Activated CD4-positive, alpha-beta T cell treated with anti-CD3 and anti-CD28 coated beads, Interleukin-10, Interleukin-2, amounts not matched to agents 100 ng/mL and 50 ng/mL, durations not matched to agents 16 hours and 8 hours (primary cell): ENCODE measurements around the gene WDFY1.
"Not testable (repeated sequence)": the region's sequence is repeated elsewhere in the genome, so short reads cannot be mapped to it uniquely, and the experiment has no call there.

Experiments used
- DNase-seq: peaks from one replicate; pipeline ENCODE4 v3.0.0-alpha.2; 2020

Gene WDFY1

DNA sequence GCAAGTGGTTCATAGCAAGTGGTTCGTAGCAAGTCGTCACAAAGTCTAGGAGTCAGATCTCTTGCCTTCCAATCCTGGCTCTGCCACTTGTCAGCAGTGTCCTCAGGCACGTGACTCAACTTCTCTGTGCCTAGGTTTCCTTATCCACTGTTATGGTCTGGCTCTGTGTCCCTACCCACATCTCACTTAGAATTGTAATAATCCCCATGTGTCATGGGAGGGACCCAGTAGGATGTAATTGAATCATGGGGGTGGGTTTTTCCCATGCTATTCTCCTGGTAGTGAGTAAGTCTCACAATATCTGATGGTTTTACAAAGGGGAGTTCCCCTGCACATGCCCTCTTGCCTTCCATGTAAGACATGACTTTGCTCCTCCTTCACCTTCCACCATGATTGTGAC is 55.9 kb downstream of the WDFY1 start:
- DNase-seq: no peak

DNA sequence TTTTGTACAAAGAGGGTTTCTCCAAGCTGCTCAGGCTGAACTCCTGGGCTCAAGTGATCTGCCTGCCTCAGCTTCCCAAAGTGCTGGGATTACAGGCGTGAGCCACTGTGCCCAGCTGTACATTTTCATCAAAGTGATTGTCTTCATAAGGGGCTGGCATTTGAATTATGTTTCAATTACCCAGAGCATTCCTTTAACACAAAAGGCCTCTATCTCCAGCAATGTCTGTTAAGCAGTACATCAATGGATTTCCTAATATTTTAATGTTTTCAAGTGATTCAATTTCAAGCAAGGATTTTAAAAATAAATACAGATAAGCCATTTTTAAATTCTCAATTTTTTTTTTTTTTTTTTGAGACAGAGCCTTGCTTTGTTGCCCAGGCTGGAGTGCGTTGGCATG is 56.9 kb downstream of the WDFY1 start:
- no peak for DNase-seq

DNA sequence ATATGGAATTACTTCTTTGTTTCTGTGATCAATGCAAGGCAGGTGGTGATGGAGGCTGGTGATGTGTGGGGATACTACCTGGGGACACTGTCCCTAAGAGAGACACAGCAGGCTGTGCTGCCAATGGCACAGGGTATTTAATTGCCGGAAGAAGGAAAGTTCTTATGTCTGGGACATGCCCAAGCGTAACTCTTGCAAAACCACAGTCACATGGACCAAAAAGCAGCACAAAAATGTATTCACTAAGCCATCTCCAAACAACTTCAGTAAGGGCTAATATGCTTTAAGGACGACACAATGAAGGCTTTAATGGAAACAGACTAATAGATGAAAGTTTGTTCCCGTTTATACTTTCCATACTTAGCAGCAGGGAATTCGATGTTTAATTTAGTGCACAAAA is 58.0 kb downstream of the WDFY1 start:
- DNase-seq: no peak

DNA sequence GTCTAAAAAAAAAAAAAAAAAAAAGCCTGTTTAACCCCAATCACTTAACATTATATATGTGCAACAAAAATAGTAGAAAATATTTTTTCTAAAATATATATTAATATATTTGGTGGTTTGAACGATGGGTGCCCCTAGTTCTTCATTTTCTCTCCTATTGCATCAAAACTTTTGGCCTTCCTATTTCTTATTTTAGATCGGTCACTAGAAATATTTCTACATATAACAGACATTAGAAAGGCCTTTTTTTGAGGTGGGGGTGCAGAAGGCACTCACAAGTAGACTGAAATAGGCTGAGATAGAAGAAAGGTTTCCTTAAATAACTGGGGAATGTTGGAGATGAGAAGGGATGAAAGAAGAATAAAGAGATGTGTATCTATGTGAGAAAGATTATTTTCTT is 58.4 kb downstream of the WDFY1 start:
- no peak for DNase-seq

DNA sequence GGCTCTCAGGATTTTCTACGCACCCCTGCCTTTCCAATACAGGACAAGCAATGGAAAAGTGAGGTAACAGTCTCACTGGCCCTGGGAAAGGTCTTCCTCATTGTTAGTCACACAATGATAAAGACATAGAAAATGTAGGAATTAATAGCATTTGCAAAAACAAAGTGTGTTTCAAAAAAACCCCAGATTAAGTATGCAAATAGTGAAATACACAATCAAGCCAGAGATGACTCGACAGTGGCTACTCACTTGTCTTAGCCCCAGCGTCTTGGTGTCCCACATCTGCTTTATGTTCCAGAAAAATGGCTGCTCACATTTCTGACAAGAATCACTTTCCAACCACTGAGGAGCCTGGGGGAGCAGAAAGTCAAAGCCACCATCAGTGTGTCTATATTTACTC is 60.7 kb downstream of the WDFY1 start:
- peak; percentile 53 for DNase-seq

DNA sequence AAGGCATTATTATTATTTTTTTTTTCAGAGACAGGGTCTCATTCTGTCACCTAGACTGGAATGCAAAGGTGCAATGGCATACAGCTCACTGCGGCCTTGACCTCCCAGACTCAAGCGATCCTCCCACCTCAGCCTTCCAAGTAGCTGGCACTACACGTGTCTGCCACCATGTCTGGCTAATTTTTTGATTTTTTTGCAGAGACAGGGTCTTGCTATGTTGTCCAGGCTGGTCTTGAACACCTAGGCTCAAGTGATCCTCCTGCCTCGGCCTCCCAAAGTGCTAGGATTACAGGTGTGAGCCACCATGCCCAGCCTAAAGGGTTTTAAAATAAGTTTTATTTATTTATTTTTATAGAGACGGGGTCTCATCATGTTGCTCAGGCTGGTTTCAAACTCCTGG is 62.4 kb downstream of the WDFY1 start:
- DNase-seq: no peak

DNA sequence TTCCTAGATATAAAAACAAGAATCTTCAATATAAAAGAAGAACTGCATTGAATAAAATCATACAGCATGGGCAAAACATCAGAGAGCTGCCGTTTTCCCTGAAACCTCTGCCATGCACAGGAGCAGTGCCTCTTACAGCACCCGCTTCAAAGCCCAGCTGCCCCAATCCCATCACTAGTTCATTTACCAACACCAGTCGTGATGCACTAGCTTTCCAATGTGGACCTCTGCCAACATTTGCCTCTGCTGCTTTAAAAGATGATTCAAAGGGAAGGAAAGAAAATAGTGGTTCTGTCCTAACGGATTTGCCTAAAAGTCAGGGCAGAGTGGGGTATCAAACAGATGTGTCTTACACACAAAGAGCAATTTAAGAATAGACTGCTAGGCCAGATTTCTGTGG is 64.3 kb downstream of the WDFY1 start:
- DNase-seq: no peak

DNA sequence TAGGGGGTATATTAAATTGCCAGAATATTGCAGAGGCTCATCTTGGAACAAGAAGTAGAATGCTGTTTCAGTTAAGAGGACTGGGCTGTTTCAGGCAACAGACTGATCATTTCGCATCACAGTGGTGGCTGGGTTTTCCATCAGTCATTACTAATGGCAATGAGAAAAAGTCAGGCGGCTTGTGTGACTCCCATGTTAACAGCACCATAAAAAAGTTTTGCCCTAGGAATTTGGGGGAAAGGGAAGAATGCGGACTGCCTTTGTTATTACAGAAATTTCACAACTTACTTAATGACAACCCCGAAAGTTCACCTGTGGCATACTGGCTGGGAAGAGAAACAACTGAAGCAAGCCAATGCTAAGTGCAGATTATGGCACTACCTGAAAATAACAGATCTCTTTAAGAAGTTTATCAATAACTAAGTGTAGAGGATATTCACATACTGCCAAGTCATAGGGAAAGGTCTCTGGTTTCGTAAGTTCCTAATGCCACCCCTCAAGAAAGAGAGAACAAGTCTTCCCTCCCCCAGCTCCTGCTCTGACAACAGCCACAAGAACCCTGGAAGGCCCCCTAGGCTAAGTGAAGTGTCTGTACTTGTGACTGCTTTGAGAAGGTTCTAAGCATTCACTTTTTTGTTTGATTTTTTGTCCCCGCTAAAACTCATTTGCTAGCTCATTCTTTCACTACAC is 67.3 kb downstream of the WDFY1 start:
- no peak for DNase-seq

DNA sequence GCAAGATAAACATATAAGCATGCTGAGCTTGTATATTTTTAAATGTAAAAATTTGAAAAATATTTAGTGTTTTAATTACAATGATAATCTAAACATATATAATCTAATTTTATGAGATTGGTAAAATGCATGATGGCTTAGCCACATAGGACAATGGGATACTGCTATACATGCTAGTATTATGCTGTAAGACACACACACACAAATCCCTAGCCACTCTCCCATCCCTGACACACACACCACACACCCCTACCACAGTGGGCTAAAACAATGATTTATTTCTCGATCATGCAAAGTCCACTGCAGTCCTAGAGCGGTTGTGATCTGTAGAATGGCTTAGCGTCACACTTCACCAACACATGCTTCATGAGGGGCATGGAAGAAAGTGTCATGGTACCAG is 71.5 kb downstream of the WDFY1 start:
- DNase-seq: no peak

DNA sequence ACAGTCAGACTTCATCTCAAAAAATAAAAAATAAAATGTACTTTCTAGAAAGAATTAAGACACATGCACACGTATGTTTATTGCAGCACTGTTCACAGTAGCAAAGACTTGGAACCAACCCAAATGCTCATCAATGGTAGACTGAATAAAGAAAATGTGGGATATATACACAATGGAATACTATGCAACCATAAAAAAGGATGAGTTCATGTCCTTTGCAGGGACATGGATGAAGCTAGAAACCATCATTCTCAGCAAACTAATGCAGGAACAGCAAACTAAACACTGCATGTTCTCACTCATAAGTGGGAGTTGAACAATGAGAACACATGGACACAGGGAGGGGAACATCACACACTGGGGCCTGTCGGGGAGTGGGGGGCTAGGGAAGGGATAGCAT is 72.4 kb downstream of the WDFY1 start:
- not testable (repeated sequence) for DNase-seq

DNA sequence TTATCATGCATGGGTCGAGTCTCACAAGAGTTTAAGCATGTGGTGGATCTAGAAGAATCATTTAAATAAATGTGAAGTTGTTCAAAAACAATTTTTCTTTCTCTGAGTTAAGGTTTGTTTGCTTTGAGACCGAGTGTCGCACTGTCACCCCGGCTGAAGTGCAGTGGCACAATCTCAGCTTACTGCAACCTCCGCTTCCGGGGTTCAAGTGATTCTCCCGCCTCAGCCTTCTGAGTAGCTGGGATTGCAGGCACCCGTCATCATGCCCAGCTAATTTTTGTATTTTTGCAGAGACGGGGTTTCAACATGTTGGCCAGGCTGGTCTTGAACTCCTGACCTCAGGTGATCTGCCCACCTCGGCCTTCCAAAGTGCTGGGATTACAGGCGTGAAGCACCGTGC is 73.5 kb downstream of the WDFY1 start:
- DNase-seq: not testable (repeated sequence)

DNA sequence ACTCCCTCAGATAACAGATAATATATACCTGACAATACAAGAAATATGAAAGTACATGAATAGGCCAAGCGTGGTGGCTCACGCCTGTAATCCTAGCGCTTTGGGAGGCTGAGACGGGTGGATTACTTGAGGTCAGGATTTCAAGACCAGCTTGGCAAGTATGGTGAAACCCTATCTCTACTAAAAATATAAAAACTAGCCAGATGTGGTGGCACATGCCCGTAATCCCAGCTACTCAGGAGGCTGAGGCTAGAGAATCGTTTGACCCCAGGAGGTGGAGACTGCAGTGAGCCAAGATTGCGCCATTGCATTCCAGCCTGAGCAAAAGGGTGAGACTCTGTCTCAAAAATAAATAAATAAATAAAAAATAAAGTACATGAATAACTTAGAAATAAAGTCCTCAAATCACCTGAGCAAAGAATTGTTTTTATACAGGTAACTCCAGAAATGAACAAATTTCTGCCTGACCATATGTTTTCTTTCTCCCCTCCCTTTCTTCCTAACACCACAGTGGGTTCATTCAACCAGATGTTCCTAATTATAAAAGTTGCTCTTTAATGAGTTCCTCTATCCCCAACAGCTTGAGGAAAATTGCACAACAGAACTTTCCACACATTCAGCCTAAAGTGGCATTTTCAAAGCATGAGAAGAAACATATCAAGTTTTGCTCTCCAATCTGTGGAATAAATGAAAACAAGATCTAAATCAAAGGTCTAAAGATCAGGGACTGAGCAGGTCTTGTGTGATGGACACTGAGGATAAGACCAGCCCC is 74.1 kb downstream of the WDFY1 start:
- no peak for DNase-seq

DNA sequence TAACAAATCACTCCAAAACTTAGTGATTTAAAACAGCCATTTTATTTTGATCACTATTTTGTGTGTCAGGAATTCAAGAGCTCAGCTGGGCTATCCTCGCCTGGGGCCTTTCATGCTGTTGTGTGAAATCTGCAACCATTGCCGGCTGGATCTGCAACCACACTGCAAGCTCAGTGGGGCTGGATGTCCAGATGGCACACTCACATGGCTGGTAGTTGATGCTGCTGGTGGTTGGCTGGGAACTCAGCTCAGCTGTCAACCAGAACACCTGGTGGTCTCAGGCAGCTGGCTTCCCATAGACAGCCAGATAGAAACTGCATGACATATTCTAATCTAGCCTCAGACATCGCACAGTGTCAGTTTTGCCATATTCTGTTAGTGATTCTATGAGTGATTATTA is 77.1 kb downstream of the WDFY1 start:
- no peak for DNase-seq

DNA sequence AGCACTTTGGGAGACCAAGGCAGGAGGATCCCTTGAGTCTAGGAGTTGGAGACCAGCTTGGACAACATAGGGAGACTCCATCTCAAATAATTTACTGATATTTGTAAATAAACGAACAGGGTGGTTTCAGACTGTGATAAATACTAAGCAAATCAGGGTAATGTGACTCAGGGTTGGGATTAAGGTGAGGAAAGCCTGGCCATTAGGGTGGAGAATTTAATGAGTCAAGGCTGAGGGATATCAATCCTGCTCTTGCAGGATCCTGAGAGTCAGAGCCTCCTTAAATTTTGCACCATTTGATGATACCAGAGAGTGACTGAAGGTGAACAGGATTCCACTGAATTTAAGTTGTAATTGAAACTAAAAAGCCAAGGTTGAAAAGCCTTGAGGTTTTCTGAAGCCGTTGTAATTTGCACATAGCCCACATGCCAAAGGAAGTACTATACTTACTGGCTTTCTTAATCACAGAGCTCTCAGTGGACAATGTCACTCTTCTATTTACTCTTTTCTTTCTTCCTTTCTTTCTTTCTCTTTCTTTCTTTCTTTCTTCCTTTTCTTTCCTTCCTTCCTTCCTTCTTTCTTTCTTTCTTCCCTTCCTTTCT is 79.1 kb downstream of the WDFY1 start:
- DNase-seq: peak; percentile 27

DNA sequence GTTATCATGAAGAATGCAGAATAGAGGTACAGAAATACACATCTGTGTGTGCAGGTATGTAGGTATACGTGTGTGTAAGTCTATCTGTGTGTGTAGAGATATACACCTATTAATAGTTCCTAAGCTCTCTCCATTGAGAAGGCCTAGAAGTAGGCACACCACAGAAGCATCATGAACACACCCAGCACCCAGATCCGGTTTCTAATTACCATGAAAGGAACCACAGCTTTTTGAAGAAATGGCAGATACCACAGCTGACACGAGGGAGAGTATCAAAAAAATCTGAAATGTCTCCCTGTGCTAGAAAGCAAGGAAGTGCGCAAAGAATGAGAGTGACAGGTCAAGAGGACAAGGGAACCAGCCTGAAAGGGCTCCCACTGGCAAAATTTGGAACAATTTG is 80.0 kb downstream of the WDFY1 start:
- DNase-seq: peak; percentile 31

DNA sequence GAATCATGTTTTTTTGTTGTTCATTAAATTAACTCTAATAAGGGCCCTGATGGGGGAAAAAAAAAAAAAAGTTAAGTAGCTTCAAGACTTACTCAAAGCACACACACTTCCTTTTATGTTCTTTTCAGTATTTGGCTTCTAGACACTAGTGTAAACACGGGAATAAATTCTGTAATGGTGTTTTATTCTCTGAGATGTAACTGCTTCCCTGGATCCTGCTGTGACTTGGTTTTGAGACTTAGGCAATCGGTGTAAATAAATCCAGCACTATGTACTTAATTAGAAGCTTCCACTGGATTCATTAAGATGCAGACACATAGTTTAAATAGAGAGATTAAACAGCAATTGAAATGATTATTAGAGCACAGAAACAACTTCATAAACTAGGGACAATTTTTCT is 81.6 kb downstream of the WDFY1 start:
- DNase-seq: no peak

DNA sequence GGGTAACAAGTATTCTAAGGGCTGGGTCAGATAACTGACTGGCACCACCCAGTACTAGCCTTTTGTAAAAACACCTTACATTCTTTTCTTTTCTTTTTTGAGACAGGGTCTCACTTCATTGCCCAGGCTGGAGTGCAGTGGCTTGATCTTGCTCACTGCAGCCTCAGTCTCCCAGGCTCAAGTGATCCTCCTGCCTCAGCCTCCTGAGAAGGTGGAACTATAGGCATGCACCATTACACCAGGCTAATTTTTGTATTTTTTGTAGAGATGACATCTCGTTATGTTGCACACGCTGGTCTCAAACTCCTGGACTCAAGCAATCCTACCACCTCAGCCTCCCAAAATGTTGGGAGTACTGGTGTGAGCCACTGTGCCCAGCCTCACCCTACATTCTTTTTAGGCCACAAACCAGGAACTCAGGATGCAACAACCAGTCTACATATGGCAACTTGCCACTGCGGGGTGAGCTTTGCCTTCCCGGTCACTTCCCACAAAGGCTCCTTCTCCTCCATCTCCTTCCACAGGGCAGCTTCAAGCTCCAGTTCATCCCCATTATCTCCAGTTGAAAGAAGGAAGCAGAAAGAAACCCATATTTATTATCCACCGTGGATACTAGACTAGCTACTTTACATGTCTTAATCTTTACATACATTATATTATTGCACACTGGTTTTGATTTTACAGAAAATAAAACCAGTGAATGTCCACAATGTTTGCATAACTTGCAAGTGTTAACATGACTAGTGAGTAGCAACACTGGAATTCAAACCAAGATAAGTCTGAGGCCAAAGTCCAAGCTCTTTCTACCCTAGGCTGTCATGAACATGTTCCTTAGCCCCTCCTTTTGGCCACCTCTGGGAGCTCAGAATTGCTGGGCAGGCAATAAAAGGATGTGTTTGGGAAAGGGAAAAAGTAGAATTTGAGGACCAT is 84.1 kb downstream of the WDFY1 start:
- no peak for DNase-seq

DNA sequence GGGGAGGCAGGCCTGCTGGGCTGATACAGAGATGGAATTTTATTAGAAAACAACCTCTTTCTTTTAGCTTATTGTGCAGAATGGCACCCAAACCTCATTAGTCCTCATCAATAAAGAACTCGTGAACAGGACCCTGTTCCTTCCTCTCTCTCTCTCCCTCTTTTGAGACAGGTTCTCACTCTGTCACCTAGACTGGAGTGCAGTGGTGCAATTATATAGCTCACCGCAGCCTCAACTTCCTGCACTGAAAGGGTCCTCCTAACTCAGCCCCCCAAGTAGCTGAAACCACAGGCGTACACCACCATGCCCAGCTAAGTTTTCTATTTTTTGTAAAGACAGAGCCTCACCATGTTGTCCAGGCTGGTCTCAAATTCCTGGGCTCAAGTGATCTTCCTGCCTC is 86.1 kb downstream of the WDFY1 start:
- no peak for DNase-seq

DNA sequence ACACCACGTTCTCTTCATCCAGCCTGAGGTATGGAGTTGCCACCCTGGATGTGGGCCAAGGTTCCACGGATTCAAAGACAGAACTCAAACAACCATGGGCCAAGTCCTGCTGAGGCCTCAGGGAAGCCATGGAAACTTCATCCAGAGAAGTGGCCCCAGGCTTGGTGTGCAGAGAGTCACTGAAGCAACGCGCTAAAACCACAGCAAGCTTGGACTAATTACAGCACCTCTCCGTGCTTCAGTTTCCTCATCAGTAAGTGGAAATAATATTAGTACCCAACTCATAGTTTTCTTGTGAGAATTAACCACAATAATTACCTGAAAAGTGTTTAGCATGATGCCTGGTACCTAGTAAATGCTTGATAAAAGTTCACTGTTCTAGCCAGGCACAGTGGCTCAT is 88.6 kb downstream of the WDFY1 start:
- no peak for DNase-seq

DNA sequence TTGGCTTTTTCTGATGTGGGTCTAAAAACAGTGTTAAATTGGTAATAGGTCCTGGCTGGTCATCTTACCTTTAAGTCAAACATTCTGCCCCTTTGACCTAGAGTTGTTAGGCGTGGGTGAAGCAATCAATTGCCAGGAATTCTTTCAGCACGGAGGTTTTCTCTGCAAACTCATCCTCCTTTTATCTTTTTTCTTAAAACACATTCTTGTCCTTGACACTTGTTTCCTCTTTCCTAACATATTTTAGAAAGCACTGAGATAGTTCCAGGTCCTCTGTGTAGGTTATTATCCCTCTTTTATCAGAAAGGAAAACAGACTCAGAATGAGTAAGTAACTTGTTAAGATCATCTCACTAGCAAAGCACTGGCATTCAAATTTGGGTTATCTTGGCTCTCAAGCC is 89.1 kb downstream of the WDFY1 start:
- no peak for DNase-seq

DNA sequence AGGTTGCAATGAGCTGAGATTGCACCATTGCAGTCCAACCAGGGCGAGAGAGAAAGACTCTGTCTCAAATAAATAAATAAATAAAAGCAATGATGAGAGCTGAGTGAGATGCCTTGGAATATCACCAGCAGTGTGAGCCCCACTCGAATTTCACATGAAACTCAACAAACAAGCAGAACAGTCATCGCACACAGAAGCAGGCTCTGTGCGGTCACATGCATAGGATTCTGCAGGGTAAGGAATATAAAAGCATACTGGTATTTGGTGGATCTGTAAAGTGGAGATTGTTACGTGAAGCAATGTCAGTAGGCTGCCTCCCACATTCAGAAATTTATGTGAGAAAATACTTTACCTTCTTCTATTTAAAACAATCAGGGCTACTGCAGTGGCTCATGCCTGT is 89.7 kb downstream of the WDFY1 start:
- no peak for DNase-seq

DNA sequence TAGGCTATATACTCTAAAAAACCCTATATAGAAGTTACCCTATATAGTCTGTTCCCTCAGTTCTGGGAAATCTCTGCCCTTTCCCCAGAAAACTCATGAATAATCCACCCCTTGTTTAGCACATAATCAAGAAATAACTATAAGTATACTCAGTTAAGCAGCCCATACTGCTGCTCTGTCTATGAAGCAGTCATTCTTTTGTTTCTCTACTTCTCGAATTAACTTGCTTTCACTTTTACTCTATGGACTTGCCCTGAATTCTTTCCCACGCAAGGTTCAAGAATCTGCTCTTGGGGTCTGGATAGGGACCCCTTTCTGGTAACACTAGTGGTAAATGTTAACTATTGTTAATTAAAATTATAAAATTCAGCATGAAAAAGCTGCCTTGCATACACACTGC is 90.4 kb downstream of the WDFY1 start:
- DNase-seq: no peak

DNA sequence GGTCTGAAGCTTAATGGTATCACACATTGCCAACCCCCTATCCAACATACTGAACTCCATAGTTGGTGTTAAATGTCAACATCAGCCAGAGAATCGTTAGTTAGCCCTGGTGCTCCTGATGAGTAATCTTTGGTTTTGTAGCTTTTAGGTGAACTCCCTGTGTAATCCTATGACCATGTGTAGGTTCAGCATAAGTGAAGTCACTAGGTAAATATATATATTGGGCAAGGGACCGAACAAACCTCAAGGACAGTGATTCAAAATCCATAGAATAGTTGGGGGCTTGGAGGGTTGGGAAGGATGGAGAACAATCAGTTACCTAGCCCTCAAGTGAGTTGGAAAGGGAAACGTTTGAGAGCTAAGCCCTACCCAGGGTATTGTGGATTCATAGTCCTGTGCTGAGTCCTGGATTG is 91.7 kb downstream of the WDFY1 start:
- no peak for DNase-seq
